Cortex of kidney (tissue), 1 donor: ENCODE data around the gene AMBP.

Experiments used
- DNase-seq: peaks from one replicate; lab custom pipeline; 2025; lab: John Stamatoyannopoulos, UW

The AMBP gene

DNA sequence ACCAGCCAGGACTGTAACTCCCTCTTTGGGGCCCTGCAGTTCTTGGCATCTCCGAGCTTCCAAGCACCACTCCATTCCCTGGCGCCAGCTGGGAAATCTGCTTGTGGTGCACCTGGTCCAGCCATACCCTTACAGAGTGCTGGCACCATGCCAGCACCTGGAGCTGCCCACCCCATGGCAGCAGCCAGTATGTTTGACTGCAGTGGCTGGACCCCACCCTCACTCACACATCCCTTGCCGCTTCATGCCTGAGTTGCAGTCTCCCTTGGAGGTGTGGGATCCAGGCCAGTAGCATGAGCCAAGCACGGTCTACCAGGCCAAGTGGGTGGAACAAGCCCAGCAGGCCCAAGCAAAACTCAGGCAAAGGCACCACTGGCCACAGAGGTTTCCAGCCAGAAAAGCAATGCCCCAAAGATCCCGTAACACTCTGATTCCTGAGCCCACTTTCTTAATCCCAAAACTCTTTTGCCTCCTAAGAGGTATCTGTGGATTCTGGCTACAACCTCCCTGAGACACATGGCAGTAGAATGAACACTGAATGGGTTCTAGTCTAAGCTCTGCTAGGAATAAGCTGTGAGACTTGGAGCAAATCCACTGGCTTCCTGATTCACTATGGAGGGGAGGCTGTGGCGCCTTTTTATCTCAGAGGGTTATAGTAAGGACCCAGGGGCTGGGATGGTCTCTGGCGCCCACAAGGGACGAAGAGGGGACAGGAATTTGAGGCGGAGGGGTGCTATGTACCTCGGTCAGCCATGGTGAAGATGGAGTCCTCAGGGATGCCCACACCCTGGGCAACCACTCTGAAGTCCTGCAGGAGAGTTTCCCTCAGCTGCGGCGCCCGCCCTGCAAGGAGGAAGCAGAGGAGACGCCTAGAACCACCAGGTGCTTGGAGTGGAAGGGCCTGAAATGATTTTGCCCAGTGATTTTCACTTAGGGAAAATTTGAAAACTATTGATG is 5.6 kb downstream of the AMBP start:
- no peak for DNase-seq

DNA sequence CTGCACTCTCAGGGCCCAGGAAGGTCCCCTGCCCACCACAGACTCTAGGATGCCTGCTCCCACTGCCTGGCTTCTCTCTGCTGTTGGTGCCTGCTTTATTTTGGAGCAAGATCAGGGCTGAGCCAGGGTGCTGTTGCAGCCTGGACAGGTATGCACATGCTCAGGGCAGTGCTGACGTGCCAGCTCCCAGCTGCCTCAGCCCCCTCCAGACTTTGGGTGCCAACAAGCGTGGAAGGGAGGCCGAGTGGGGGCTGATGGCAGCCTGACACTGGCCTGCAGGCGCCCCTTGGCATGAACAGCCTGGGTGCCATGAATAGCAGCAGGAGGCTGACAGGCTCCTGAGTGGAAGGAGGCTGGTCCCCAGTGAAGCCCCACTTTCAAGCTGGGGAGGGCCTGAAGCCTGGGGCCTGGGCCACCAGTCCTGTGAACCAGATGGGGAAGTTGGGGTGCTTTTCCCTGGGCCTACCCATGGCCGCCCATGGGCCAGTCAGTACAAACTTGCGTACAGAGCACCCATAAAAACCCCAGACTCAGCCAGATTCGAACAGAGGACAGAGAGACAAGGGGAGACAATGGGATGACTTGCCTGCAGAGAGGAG is 6.8 kb downstream of the AMBP start:
- DNase-seq, result no peak

- DNase-seq, result no peak
These were observed 7.7 kb downstream of the AMBP start for GRCh38 chr9:114070188-114071103.

DNA sequence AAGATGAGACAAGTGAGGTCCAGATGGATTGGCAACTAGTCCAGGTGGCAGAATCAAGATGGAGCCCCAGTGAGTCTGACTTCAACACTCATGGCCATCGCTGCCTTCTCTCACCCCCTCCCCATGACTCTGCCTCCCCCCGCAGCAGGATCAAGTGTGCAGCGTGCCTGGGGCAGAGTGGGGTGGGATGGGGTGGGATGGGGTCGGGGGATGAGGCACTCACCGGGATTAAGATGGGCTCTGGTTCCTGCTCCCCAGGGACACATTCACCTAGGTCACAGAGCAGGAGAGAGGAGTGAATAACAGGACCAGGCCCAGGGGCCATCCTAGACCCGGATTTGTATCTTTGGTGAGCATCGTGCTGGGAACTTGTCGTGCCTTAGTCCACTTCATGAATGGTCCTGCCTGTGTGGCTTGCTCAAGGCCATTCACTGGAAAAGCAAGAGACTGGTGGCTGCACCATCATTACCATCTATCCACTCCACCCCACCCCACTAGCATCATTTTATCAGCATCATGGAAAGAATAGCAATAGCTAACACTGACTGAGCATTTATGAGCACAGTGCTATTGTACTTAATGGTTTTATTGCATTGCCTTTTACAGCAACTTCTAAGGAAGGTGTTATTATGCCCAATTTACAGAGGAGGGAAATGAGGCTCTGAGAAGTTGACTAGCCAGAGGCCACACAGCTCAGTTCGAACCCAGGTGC is 8.5 kb downstream of the AMBP start:
- no peak for DNase-seq

DNA sequence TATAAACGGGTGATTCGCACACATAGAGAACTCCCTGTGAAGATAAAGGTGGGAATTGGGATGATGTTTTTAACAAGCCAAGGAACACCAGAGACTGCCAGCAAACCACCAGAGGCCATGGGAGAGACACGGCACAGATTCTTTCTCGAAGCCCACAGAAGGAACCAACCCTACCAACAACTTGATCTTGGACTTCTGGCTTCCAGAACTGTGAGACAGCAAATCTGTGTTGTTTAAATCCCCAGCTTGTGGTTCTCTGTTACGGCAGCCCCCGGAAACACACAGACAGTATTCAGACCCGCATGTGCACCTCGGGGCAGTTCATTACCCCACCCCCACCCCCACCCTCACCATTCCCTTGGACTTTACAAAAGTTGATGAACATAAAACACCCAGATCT is 12.8 kb downstream of the AMBP start:
- DNase-seq, result no peak

DNA sequence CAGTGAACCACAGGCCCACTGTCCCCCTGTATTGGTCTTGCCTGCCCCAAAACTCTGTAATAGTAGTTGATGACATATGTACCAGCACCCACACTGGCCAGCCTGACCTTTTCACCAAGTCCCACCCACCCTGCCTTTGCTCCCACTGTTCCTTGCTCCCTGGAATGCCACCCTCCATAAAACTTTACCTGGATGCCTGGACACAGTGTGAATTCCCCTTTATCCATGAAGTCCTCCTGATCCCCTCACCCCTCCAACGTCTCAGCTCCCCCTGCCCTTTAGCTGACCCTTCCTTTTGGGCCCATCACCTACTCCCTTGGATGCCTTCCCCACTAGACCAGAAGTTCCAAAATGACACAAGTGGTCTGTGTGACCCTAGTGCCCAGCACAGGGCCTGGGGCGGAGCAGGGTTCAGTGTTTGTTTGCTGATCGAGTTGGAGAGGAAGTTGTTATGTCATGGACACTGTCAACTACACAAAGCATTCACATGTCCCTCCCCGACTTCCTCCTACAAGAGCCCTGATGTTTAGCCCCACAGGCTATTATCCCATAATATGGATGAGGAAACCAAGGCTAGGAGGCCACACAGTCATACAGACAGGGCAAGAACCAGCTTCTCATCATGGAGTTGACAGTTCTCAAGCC is 16.1 kb downstream of the AMBP start:
- no peak for DNase-seq

GRCh38 chr9:114061292-114061691 is 16.8 kb downstream of the AMBP start:
- no peak for DNase-seq

GRCh38 chr9:114060711-114061110 is 17.4 kb downstream of the AMBP start:
- no peak for DNase-seq

- no peak for DNase-seq
These were observed 18.0 kb downstream of the AMBP start for GRCh38 chr9:114060070-114060469.

GRCh38 chr9:114059047-114059803 is 18.9 kb downstream of the AMBP start:
- DNase-seq, result no peak

DNA sequence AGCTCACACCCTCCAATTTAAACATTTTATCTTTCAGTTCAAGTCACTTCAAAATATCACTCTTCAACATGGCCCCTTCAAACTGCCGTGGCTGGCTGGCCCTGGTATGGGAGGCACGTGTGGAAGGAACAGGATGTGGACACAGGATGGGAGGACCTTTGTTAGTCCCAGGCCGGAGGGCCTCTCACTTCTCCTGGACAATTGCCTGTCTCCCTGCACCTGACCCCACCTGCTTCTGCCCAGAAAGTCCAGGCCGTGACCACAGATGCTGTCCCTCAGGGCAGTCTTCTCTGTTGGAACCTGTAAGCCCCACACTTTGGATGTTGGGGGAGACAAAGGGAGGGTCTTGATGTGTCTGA is 19.4 kb downstream of the AMBP start:
- no peak for DNase-seq

DNA sequence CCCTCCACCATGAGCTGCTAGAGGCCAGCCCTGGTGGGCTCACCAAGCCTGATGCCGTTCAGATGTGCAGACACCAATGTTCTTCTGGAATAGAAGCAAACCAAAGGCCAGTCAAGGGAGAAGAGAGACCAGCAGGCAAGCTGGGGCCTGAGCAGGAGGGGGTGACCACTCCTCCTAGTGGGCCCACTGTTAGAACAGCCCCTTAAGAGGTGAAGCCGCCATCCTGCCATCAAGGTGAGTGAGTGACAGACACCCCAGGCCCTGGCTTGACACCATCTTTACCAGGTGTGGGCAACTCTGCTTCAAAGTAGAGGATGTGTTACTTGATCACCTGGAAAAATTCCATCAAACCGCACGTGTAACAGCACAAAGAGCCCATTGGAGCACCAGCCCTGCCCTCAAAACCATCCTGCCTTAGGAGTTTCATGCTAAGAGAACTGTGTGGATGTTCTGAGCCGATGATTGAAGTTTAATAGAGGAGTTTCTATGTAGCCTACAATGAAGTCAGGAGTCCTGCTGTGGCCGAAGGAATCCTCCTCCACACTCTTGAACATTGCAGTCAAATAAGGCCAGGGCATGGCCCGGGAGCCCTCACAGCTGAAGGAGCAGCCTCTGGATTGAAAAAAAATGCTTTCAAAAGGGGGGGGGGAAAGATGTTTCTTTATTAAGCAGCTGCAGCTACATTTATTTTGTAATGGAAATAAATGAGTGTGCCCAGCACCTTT is 20.8 kb downstream of the AMBP start:
- no peak for DNase-seq

- DNase-seq, result no peak
These were observed 21.6 kb downstream of the AMBP start for GRCh38 chr9:114056527-114056926.

DNA sequence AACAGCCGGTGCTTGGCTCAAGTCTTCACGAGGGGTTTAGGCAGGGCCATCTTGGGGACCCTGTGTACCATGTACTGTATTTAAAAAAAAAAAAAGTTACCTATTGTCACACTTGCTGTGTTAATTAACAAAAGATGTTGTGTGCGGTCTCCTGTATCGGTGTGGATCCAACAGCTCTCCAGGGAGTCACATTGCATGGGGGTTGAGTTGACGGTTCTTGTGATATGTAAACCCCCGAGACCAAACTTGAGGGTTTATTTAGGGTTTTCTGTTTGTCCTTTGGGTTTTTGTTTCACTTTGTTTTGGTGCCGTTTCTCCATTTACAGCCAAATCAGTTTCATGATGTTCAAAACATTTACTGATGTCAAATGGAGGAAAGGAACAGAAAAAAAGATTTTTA is 22.2 kb downstream of the AMBP start:
- DNase-seq, result no peak

DNA sequence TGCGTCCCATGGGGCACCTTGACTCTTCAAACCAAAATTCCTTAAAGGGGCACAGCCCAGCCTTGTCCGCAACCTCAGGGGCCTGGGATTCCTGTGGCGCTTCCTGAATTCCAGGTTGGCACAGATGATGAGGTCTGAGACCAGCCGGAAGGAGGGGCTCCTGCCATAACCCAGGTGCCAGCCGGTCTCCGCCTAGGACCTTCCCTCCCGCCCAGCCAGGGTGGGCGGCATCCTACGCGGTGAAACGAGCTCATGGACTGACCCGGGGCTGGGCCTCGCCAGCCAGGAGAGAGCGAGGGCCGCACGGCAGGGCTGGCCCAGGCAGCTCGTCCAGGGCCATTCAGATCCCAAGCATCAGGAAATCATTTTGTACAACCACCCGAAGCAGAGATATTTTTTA is 23.0 kb downstream of the AMBP start:
- no peak for DNase-seq

GRCh38 chr9:114054191-114054690 is 23.9 kb downstream of the AMBP start:
- DNase-seq, result no peak

DNA sequence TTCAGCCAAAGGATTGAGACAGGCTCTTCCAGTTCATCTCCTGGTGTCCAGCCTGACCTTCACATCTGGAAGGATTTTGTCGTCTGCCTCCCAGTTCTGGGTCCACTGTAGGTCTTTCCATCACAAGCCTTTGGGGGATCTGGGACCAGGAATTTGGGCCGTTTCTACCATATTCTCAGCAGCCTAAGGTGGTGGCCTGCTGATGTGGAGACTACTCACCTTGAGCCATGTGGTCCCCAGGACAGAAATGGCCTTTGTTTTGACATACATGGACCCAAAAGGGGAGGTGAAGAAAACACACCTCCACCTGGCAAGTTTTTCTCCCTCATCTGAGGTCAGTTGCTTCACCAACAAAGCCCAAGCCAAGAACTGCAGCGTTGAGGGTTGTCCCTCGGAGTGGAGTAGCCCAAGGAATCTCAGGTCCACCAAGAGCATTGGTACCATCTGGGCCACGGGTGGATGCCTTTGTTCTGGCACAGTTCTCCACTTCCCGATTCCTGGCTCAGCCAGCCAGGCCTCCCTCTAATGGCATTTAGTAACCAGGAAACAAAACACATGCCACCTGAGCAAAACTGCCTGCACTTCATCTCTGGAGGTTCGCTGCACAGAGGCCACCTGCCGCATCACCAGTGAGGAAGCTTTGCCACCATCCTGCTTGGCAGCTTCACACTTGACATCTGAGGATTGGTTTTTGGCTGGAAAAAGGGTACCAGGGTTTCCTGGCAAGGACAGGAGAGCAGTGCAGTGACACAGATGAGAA is 24.7 kb downstream of the AMBP start:
- no peak for DNase-seq

GRCh38 chr9:114051706-114052105 is 26.4 kb downstream of the AMBP start:
- no peak for DNase-seq

- DNase-seq, result no peak
These were observed 26.8 kb downstream of the AMBP start for GRCh38 chr9:114051281-114051680.
